GM15510 (cell line): ENCODE results near the gene CITED4.

ENCODE experiments used
- POLR2A ChIP-seq: IDR thresholded peaks from 3 replicates; pipeline ENCODE4 v1.6.1; 2011; ENCODE audit warnings: borderline replicate concordance; ENCODE audit not compliant: insufficient read length; ENCODE audit errors: extremely low read depth

Gene CITED4

GRCh38 chr1:40862008-40862863, at the start of gene CITED4:
Gene CITED4, minus strand, starts transcription at chr1:40862363. Its CDS starts 236 bp downstream, at chr1:40862127.
- no peak for TF ChIP-seq POLR2A

GRCh38 chr1:40911105-40911504, 48.9 kb upstream of the CITED4 start:
- no peak for TF ChIP-seq POLR2A

- TF ChIP-seq POLR2A: no peak
Measured at GRCh38 chr1:40909281-40909680, 47.1 kb upstream of the CITED4 start.

- no peak for TF ChIP-seq POLR2A
Measured at GRCh38 chr1:40908350-40908749, 46.2 kb upstream of the CITED4 start.

GRCh38 chr1:40907899-40908298, 45.7 kb upstream of the CITED4 start:
- TF ChIP-seq POLR2A: no peak

- TF ChIP-seq POLR2A: no peak
Measured at GRCh38 chr1:40906781-40907400, 44.7 kb upstream of the CITED4 start.

GRCh38 chr1:40905061-40905460, 42.9 kb upstream of the CITED4 start:
- TF ChIP-seq POLR2A: no peak

- no peak for TF ChIP-seq POLR2A
Measured at GRCh38 chr1:40903106-40903505, 40.9 kb upstream of the CITED4 start.

GRCh38 chr1:40901886-40902852, 40.0 kb upstream of the CITED4 start:
- TF ChIP-seq POLR2A: no peak

GRCh38 chr1:40899230-40899870, 37.2 kb upstream of the CITED4 start:
- TF ChIP-seq POLR2A: no peak

- TF ChIP-seq POLR2A: no peak
Measured at GRCh38 chr1:40898431-40898901, 36.3 kb upstream of the CITED4 start.

GRCh38 chr1:40897513-40897912, 35.4 kb upstream of the CITED4 start:
- no peak for TF ChIP-seq POLR2A

- no peak for TF ChIP-seq POLR2A
Measured at GRCh38 chr1:40896482-40896881, 34.3 kb upstream of the CITED4 start.

GRCh38 chr1:40895601-40896000, 33.4 kb upstream of the CITED4 start:
- TF ChIP-seq POLR2A: no peak
